ENCODE results near the gene UBE2G2. TPM values are rescaled to one million over a fixed set of nuclear protein-coding genes. Genes with fewer than 3 reads are reported as not detected.

The UBE2G2 gene
- total and polyA plus RNA-seq, 3 donors from 2014 or later = 38.9 to 82.8 (median 73.6) TPM

DNA sequence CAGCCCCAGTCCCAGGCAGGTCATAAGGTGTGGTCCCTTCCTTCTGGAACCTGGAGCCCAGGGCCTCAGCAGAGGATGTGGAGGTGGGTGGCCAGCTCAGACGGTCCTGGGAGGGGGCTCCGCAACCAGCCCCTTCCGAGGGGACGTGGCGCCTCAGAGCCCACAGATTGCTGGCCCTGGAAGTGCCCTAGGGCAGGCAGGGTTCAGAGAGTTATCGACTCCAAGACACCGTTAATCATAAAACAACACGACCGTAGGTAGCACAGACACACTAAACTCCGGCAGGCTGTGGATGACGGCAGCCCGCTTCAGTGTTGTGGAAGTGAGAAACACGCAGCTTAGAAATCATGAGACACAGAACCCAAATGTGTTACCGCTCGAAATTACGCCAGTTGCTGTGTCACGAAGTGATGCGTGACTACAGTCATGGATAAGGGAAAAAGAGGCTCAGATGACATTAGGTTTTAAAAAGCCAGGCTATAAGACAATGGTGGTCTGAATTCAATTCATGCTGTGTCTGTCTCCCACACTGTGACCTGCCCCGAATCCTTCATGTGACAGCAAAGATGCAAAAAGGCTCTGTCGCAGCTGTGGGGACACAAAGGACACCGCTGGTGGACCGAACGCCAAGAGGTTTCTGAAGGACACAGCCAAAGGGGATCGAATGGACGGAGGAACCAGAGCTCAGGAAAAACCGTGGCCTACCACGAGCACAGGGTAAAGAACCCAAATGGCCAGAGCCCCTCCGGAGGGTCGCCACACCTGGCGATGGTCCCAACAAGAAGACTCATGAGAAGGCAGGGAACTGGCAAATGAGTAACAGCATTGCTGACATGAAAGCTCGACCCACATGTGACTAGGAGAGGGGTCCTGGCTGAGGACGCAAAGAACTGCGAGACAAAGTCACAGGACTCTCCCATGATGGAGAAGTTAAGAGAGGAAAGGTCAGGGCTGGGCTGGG, 17.9 kb upstream of the UBE2G2 start:
- Histone ChIP-seq H3K4me1 (peaks cover 12% of the 10 kb centered on the region), H3K27me3 (no peaks in the 10 kb centered on the region), H3K27ac (peak overlapping the region; percentile 90 to 93), H3K4me3 (peak overlapping the region; percentile 83), H3K9me3 (no peaks in the 10 kb centered on the region), H3K36me3 (ENCODE audit: low read depth, missing control alignments) (no peaks in the 10 kb centered on the region)
- WGBS, 2 donors = 83 to 85% methylated on average over 30 to 33 of the region's 33 CpGs
- intact Hi-C loops (cut with DNase I; ENCODE audit: low total_unique reads) = loop anchor here (5.0 to 10.0 kb wide), 2 partner anchors 53 to 115 kb away; partner anchors contain the start of gene PTTG1IP
- DNase-seq = no peak
- TF ChIP-seq POLR2A (IDR thresholded peaks at IDR 0.05) = no peak
- TF ChIP-seq, protein P1, sequence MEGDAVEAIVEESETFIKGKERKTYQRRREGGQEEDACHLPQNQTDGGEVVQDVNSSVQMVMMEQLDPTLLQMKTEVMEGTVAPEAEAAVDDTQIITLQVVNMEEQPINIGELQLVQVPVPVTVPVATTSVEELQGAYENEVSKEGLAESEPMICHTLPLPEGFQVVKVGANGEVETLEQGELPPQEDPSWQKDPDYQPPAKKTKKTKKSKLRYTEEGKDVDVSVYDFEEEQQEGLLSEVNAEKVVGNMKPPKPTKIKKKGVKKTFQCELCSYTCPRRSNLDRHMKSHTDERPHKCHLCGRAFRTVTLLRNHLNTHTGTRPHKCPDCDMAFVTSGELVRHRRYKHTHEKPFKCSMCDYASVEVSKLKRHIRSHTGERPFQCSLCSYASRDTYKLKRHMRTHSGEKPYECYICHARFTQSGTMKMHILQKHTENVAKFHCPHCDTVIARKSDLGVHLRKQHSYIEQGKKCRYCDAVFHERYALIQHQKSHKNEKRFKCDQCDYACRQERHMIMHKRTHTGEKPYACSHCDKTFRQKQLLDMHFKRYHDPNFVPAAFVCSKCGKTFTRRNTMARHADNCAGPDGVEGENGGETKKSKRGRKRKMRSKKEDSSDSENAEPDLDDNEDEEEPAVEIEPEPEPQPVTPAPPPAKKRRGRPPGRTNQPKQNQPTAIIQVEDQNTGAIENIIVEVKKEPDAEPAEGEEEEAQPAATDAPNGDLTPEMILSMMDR (IDR thresholded peaks at IDR 0.05) = no peak

DNA sequence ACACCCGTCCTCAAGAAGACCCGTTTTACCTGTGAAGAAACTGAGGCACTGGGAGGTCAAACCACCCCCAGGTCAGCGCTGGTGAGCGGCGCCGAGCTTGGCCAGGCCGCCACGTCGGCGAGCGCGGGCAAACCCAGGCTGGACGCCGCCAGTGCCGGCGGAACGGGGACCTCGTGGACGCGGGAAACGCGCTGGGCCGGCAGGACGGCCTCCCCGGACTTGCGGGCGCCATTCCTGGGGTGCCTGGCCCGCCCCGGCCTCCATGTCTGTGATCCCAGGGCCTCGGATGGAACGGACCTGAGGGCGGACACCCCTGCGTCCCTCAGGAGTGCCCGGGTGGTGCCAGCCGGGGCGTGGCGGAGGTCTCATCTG, 17.0 kb upstream of the UBE2G2 start:
- intact Hi-C loops (cut with DNase I; ENCODE audit: low total_unique reads) = loop anchor here (5.0 to 10.0 kb wide), 2 partner anchors 54 to 116 kb away; partner anchors contain the start of gene PTTG1IP
- TF ChIP-seq, protein P1 (IDR thresholded peaks at IDR 0.05) = no peak
- TF ChIP-seq POLR2A (IDR thresholded peaks at IDR 0.05) = no peak
- H3K4me3 ChIP-seq = peak overlapping the region; percentile 83
- peak overlapping the region; percentile 90 to 93 for H3K27ac ChIP-seq
- peaks cover 12% of the 10 kb centered on the region for H3K4me1 ChIP-seq
- WGBS, 2 donors = 44 to 74% methylated on average over 14 to 37 of the region's 37 CpGs
- no peaks in the 10 kb centered on the region for H3K9me3 ChIP-seq
- no peaks in the 10 kb centered on the region for H3K36me3 ChIP-seq (ENCODE audit: low read depth, missing control alignments)
- no peak for DNase-seq
- no peaks in the 10 kb centered on the region for H3K27me3 ChIP-seq

DNA sequence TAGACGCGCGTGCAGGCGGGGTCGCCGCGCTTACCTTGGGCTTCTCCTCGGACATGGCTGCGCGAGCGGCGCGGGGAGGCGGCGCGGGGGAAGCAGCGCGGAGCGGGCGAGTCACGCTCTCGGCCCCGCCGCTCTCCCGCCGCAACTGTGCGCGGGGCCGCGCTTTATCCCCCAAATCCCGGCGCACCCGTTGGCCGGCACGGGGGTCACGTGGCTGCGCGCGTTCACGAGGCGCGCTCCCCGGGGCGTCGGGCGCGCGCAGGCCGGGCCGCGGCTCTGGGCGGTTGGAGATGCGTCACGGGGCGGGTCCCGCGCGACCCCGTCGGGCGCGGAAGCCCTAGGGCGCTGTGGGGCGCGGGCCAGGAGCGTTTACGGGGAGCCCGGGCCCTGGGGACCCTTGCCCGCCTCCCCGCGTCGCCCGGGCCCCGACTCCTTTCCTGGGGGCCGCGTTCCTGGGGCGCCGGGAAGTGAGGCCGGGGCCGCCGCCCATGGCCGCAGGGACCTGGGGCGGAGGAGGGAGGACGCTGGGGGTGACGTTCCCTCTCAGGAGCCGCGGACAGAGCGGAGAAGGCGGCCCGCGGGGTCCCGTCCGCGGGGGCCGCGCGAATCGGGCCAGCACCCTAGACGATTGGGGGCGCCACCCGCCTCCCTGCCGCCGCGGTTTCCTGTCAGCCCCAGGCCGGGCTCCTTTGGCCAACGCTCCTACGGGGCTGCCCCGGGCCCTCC, 16.5 kb upstream of the UBE2G2 start, which contains the start of gene SUMO3:
Gene SUMO3, minus strand, starts transcription at position 149 of the 726 bp plus-strand sequence. Its CDS starts 94 bp downstream, at position 55.
- H3K4me1 ChIP-seq = peaks cover 12% of the 10 kb centered on the region
- TF ChIP-seq, protein P1 (IDR thresholded peaks at IDR 0.05) = no peak
- TF ChIP-seq POLR2A (IDR thresholded peaks at IDR 0.05) = peak; percentile 85
- intact Hi-C loops (cut with DNase I; ENCODE audit: low total_unique reads) = loop anchor here (5.0 to 10.0 kb wide), 2 partner anchors 54 to 117 kb away; partner anchors contain the start of gene PTTG1IP
- no peaks in the 10 kb centered on the region for H3K9me3 ChIP-seq
- peak; percentile 84 for DNase-seq
- H3K4me3 ChIP-seq = peak within 1 kb of the TSS; percentile 83
- H3K27me3 ChIP-seq = no peaks in the 10 kb centered on the region
- WGBS, 2 donors = 0 to 1% methylated on average over 4 to 86 of the region's 108 CpGs
- peak within 1 kb of the TSS; percentile 90 to 93 for H3K27ac ChIP-seq
- no peaks in the 10 kb centered on the region for H3K36me3 ChIP-seq (ENCODE audit: low read depth, missing control alignments)

DNA sequence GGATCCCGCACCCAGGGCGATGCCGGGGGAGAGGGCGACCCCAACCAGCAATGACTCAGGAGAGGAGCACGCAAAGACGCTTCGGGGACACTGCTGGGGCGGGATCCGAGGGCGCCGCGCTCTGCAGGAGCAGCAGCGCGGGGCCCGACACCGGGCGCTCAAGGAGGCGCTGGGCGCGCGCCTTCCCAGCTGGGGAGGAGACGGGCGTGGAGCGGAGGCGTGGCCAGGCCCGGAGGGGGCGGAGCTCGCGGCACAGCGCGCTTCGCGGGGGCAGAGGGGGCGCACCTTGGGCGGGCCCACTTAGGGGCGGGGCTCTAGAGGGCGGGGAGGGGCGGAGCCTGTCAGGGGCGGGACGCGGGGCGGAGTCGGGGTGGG, 15.9 kb upstream of the UBE2G2 start:
- Histone ChIP-seq H3K36me3 (ENCODE audit: low read depth, missing control alignments) (no peaks in the 10 kb centered on the region), H3K4me3 (peak overlapping the region; percentile 83), H3K27me3 (no peaks in the 10 kb centered on the region), H3K4me1 (peaks cover 12% of the 10 kb centered on the region), H3K9me3 (no peaks in the 10 kb centered on the region), H3K27ac (peak overlapping the region in 1 of 2 donors; percentile 93)
- TF ChIP-seq POLR2A (IDR thresholded peaks at IDR 0.05) = no peak
- 4% methylated on average over 33 of the region's 43 CpGs; no CpG with 5 or more reads in 1 of the 2 donors for WGBS, 2 donors
- DNase-seq = peak; percentile 92
- intact Hi-C loops (cut with DNase I; ENCODE audit: low total_unique reads) = loop anchor here (5.0 to 10.0 kb wide), 2 partner anchors 55 to 117 kb away; partner anchors contain the start of gene PTTG1IP
